ENCODE data around the gene KCNE2.

The KCNE2 gene

DNA sequence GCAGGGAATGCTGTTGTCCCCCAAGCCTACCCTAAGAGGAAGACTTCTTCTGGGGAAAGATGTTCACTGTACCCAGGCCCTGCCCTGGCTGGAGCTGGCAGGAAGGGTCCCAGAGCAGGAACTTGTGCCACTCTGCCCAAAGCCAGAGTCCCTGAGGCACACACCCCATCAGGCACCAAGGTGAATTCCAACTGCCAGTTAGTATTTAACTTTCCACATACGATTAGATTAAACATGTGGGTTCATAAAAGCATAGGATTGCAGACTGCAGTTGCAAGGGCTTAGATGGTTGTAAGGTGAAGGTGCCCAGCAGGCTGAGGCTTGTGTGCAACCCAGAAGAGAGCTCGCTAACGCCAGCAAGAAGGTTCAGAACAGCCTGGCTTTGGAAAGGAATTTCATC lies at the start of gene KCNE2:
TSS of gene KCNE2 (plus strand) at position 274 of the 400 bp plus-strand sequence. CDS start 6,473 bp downstream, outside the sequence.
- intact Hi-C loops (cut with DNase I) = no loop called here
- peak in 1 of 10 donors; percentile 5 for DNase-seq

- intact Hi-C loops (cut with DNase I) = no loop called here
- no peak for DNase-seq
These were observed 44.2 kb upstream of the KCNE2 start for GRCh38 chr21:34319585-34319984.

DNA sequence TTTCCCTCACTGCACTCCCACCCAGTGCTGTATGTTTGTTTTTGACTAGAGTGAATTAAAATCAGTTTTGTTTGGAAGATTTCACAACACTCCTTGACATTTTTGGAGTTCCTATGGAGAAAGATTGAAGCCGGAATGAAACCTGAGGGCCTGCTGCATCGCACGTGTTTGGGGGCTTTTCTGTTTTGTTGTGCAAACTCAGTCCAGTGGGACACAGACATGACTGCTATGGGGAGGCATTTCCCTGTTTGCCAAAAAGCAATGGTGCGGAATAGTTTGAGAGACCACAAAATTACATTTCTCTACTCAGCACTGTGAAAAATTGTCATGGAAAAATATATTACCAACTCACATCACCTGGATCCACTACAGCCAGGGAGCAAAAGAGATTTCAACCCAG lies 43.8 kb upstream of the KCNE2 start:
- intact Hi-C loops (cut with DNase I) = no loop called here
- no peak for DNase-seq

DNA sequence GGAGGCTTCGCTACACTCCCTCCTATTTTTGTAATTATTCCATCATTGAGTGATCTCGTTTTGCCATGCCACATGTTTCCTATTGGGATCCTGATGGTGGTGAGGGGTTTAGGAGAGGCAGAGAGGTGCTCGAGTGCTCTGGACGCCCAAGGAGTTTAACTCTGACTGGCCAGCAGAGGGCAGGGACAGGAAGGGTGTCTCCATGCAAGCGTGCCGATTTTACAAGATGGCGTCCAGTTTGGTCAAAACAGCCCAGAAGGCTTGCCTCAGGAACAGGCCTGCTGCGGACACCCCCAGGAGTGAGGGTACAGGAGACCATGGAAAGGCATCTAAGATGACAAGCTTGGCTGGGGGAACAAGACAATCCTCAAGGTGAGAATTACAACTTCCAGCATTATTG lies 33.8 kb upstream of the KCNE2 start:
- DNase-seq = no peak
- intact Hi-C loops (cut with DNase I) = no loop called here

- no peak for DNase-seq
- intact Hi-C loops (cut with DNase I) = no loop called here
These were observed 32.1 kb upstream of the KCNE2 start for GRCh38 chr21:34331726-34332125.

DNA sequence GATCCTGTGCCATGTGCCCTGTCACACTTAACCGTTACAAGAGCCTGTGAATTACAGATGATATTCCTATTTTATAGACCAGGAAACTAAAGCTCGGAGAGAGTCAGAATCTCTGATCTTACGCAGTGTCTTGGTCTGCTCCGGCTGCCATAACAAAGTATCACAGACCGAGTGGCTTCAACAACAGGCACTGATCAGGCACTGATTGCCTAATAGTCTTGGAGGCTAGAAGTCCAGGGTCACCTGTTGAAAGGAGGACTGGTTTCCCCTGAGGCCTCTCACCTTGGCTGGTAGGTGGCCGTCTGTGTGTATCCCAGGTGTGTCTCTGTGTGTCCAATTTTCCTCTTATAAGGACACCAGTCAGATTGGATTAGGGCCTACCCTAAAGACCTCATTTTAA lies 31.5 kb upstream of the KCNE2 start:
- no peak for DNase-seq
- intact Hi-C loops (cut with DNase I) = no loop called here

GRCh38 chr21:34333121-34333739 lies 30.6 kb upstream of the KCNE2 start:
- intact Hi-C loops (cut with DNase I) = no loop called here
- DNase-seq = peak in 2 of 10 donors; percentile 25 to 83

- DNase-seq = no peak
- intact Hi-C loops (cut with DNase I) = no loop called here
These were observed 28.5 kb upstream of the KCNE2 start for GRCh38 chr21:34335316-34335715.

GRCh38 chr21:34336245-34336644 lies 27.6 kb upstream of the KCNE2 start:
- intact Hi-C loops (cut with DNase I) = no loop called here
- no peak for DNase-seq

- intact Hi-C loops (cut with DNase I) = no loop called here
- no peak for DNase-seq
These were observed 26.9 kb upstream of the KCNE2 start for GRCh38 chr21:34336756-34337391.

- no peak for DNase-seq
- intact Hi-C loops (cut with DNase I) = no loop called here
These were observed 26.1 kb upstream of the KCNE2 start for GRCh38 chr21:34337741-34338140.

DNA sequence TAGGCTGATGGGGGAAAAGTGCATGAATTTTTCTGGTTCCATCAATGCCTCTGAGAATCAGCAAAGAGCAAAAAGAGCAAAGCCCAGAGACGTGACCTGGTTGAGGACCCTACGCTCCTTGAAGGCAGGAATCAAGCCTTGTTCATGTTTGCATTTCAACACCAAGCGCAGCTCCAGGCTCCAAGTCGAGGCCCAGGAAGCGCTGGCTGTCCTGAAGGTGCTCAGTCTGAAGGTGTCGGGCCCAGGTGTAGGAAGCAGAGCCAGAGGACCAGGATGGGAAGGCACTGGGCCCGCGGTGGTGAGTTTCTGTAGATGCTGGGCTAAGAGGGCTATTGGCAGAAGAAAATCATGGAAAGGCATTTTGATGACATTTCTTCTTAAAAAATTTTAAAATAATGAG lies 25.6 kb upstream of the KCNE2 start:
- intact Hi-C loops (cut with DNase I) = no loop called here
- no peak for DNase-seq

DNA sequence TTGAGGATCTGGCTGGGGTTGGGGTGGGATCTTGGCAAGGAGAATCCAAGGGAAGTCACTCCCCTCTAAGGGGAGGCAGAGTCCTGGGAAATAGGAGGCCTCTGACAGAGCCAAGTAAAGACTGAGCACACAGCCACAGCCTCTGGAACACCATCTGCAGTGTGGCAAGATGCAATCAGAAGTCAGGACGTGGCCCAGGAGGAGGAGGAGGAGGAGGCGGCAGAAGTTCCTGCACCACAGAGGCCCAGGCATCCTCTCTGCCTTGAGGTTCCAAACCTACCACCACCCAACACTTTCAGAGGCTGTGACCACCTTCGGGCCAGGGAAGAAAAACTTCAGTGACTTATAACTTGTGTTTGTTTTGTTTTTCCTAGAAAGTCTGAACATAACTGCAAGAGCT lies 23.7 kb upstream of the KCNE2 start:
- intact Hi-C loops (cut with DNase I) = no loop called here

GRCh38 chr21:34342476-34342875 lies 21.3 kb upstream of the KCNE2 start:
- no peak for DNase-seq
- intact Hi-C loops (cut with DNase I) = no loop called here

More for the DNA sequence above, 23.7 kb upstream of the KCNE2 start:
- DNase-seq = peak in 1 of 10 donors; percentile 74

DNA sequence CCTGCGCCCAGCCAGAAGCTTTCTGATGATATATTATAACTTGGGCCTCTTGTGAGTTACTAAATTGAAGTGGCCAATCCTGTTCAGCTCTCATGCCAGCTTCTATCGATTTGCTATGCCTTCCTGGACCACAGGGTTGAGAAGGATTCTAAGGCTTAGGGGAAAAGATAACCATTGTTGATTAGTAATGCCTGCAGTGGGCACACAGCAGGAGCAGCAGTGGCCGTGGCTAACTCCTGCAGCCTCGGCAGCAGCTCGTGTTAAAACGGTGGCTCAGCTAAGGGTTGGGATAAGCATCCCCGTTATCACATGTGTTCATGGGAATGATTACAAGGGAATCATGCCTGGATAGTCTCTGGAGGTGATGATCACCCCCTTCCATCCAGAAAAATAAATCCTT lies 20.5 kb upstream of the KCNE2 start:
- intact Hi-C loops (cut with DNase I) = no loop called here

DNA sequence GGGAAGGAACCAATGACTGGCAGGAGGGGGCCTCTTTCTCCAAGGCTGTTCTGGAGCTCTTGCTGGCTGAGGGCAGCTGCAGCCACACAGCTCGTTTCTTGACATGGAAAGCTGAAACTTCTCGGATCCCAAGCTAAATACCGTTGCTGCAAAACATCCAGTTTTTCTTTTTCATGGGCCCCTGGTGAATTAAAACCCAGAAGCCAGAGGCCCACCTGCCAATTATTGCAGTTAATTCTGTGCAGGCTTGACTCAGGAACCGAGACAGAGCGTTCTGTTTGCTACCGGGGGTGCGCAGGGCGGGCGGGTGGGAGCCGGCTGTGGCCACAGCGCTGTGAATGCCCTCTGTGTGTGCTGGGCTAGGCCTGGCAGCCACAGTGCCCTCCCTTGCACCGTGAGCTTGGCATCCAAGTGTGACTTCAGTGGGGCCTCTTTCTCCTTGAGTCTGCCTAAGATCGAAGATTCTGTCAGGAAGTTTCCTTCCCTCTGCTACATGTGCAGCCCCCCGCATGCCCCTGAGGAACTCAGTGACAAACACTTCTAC lies 19.9 kb upstream of the KCNE2 start:
- intact Hi-C loops (cut with DNase I) = no loop called here
- peak in 5 of 10 donors; percentile 34 to 90 (median 51) for DNase-seq

More for the DNA sequence above, 20.5 kb upstream of the KCNE2 start:
- no peak for DNase-seq

DNA sequence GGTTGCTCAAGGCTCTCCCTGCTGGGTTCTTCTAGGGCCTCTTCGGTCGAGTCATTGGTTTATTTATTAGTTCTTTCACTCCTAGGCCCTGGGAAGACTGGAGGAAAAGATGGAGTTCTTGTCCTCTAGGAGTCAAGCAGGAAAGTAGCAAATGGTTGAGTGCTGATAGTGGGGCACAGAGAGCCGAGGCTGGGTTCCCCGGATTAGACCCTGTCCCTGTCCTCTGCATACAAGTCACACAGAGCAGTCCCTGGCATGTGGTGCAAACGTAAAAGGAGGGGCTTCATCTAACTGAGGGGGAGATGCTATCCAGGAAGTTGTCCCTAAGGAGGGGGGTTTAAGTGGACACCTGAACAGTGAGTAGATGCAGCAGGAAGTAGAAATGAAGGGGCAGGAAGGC lies 19.2 kb upstream of the KCNE2 start:
- intact Hi-C loops (cut with DNase I) = no loop called here
- no peak for DNase-seq

- intact Hi-C loops (cut with DNase I) = loop anchor here (5.0 kb wide), 1 partner anchor 273 kb away; the partner anchor contains the start of genes MRPS6 and SLC5A3
- DNase-seq = no peak
These were observed 18.5 kb upstream of the KCNE2 start for GRCh38 chr21:34345091-34345871.

DNA sequence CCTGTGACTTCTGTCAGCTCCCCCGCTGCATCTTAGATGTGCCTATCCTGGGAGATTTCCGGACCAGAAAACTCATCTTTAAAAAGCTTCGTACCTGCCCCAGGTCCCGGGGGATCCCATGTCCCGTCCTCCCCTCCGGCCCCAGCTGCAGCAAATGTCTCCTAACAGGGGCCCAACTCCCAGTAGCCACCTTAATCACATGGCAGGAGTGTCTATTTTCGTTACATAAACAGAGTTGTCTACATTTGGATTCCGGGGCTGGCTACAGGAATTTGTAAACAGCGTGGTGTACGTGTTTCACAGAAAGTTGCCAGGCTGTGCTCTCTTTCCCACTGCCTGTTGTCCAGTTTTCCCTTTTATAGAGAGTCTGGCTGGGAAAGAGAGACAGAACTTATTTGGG lies 17.9 kb upstream of the KCNE2 start:
- intact Hi-C loops (cut with DNase I) = loop anchor here (5.0 kb wide), 1 partner anchor 274 kb away; the partner anchor contains the start of genes MRPS6 and SLC5A3
- DNase-seq = no peak

GRCh38 chr21:34348890-34349519 lies 14.8 kb upstream of the KCNE2 start:
- DNase-seq = no peak
- intact Hi-C loops (cut with DNase I) = loop anchor here (5.0 kb wide), 1 partner anchor 277 kb away; the partner anchor contains the start of genes MRPS6 and SLC5A3
